Measurements from ENCODE around the gene BCR. TPM values are rescaled to one million over a fixed set of nuclear protein-coding genes. Genes with fewer than 3 reads are reported as not detected.

The BCR gene
- total RNA-seq, 1 experiment from 2014 or later = 14.6 TPM

DNA sequence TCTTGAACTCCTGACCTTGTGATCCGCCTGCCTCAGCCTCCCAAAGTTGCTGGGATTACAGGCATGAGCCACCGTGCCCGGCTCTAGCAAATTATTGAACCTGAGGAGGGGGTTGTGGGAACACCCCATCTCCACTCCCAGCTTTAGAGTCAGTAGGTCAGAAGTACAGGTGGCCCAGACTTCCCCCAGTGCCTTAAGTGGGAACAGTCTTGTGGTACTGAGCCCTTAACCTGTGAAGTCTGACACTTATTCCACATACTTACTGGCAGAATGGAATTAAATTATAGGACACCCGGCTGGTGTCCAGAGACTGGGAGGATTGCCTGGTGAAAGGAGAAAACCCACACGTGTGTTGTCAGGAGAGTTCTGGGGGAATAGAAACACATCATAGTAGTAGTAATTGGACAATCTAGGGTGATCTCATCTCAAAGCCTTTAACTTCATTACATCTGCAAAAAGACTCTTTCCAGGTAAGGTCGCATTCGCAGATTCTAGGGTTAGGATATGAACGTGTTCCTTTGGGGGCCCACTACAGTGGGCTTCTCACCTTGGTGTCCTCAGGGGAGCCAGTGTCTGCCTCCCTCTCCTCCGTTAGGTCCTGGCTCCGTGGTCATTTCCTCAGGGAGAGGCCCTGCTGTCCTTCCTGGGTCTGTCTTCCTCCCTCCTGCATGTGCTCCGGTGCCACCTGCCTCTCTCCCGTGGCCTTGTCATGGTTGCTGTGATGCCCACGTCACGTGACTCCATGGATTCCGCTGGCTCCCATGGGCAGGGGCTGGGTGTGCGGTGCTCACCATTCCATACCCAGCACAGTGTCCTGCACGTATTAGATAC is 63.8 kb downstream of the BCR start:
- in situ Hi-C loops (cut with HindIII; ENCODE audit: low pct_unique_long_range_greater_than_20kb, low sequenced_read_pairs) = no loop called here

DNA sequence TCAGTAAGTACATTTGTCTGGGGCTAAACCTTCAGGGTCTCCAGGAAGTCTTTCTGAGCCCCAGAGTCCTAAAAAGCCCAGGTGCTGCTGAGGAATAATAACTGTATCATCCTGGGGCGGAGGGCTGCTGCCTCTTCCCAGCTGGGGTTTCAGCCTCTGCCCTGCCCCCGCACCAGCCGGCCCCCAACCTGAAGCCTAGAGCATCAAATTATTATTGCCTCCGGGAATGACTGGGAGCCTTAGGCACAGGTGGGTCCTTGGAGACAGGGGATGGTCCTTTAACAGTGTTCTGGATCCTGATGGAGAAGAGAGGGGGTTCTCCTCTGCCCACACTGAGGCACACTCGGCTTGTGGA is 64.4 kb downstream of the BCR start:
- no peak for DNase-seq (ENCODE audit: low read depth, low spot score)
- in situ Hi-C loops (cut with HindIII; ENCODE audit: low pct_unique_long_range_greater_than_20kb, low sequenced_read_pairs) = no loop called here

More for the DNA sequence above, 63.8 kb downstream of the BCR start:
- DNase-seq (ENCODE audit: low read depth, low spot score) = no peak

DNA sequence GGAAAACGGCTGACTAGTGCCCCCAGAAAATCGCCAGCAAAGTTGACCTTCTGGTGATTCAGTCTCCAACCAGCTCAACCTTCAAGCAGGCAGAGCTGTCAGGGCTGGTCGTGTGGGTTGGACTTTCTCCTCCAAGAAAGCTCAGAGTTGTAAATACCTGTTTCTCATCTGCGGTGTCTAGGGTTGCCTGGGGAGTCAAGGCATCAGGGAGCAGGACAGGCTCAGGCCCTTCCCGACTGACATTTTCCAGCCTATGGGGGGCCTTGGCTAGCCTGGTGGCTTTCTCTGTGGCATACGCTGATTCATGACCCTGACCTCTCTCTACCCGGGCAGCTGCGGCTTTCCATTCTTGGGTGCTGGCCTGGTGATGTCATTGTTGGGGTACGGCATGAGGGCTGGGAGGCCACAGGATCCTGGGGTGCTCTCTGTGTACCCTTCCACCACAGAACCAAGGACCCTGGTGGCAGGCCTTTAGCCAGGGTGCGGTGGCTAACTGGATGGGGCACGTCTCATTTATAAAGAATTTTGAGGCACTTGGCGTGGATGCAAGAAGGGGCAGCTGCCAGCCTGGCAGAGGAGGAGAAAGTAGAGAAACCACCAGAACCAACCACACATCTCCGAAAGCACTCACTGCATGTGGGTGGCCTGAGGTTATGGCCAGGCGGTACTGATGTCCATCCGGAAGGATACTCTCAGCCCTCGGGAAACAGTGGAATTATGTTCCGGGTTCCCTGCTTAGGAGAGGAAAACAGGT is 64.9 kb downstream of the BCR start:
- in situ Hi-C loops (cut with HindIII; ENCODE audit: low pct_unique_long_range_greater_than_20kb, low sequenced_read_pairs) = no loop called here
- DNase-seq (ENCODE audit: low read depth, low spot score) = no peak

GRCh38 chr22:23245799-23246136 is 65.5 kb downstream of the BCR start:
- DNase-seq (ENCODE audit: low read depth, low spot score) = no peak

DNA sequence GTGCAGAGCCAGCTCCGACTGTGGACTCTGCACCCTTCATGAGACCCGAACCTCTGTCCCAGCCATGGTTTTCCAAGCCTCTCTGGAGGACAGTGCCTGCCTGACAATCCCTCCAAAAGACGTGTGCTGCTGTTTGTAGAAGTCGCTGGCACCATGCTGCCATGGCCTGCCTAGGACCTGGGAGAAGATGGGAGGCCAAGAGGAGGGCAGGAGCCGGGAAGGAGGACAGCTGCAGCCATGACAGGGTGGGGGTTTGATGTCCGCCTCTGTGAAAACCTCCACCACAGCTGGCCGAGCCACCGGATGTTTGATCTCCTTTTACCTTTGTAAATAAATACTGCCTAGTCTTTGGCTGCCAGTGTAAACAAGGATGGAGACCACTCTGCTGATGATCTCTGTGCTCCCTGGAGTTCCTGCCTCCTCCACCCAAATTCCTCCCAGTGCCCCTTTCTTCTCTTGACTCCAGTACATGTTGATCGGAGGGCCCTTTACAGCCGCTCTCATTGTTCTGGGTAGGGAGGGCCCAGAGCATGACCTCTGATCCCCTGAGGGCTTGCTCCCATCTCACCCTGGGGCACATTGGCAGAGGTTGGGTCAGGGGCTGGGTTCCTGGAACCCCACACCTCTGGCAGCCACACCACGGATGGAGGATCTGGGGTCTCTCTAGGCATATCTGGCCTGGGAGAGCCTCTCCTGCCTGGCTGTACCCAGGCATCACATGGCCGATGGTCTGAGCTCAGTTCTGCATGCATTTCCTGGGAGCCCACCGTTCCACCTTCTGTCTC is 66.9 kb downstream of the BCR start:
- in situ Hi-C loops (cut with HindIII; ENCODE audit: low pct_unique_long_range_greater_than_20kb, low sequenced_read_pairs) = no loop called here
- DNase-seq (ENCODE audit: low read depth, low spot score) = no peak

More at GRCh38 chr22:23245799-23246136, 65.5 kb downstream of the BCR start:
- in situ Hi-C loops (cut with HindIII; ENCODE audit: low pct_unique_long_range_greater_than_20kb, low sequenced_read_pairs) = no loop called here

DNA sequence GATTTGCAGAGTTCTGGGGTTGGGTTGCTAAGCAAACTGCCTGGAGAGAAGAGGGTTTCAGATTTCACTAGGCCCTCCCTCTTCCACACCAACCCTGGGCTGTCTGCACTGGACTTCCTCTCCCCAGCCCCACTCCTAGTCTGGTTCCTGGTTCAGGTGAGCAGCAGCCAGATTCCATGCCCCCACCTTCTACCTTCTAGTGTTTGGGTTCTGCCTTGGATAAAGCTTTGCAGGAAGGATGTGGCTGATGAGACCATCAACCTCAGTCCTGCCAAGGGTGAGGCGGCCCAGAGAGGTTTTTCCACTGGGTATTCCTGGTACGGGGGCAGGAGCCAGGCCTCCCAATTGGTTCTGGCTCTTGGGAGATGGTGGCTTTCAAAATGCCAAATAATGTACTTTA is 68.3 kb downstream of the BCR start:
- in situ Hi-C loops (cut with HindIII; ENCODE audit: low pct_unique_long_range_greater_than_20kb, low sequenced_read_pairs) = no loop called here
- DNase-seq (ENCODE audit: low read depth, low spot score) = no peak

GRCh38 chr22:23250056-23250784 is 69.9 kb downstream of the BCR start:
- DNase-seq (ENCODE audit: low read depth, low spot score) = no peak
- in situ Hi-C loops (cut with HindIII; ENCODE audit: low pct_unique_long_range_greater_than_20kb, low sequenced_read_pairs) = no loop called here

GRCh38 chr22:23250785-23251363 is 70.6 kb downstream of the BCR start:
- DNase-seq (ENCODE audit: low read depth, low spot score) = no peak
- in situ Hi-C loops (cut with HindIII; ENCODE audit: low pct_unique_long_range_greater_than_20kb, low sequenced_read_pairs) = no loop called here

- in situ Hi-C loops (cut with HindIII; ENCODE audit: low pct_unique_long_range_greater_than_20kb, low sequenced_read_pairs) = no loop called here
- DNase-seq (ENCODE audit: low read depth, low spot score) = no peak
Measured at GRCh38 chr22:23251445-23252093, 71.3 kb downstream of the BCR start.

GRCh38 chr22:23253475-23254055 is 73.3 kb downstream of the BCR start:
- in situ Hi-C loops (cut with HindIII; ENCODE audit: low pct_unique_long_range_greater_than_20kb, low sequenced_read_pairs) = no loop called here

GRCh38 chr22:23255506-23256170 is 75.3 kb downstream of the BCR start:
- in situ Hi-C loops (cut with HindIII; ENCODE audit: low pct_unique_long_range_greater_than_20kb, low sequenced_read_pairs) = no loop called here

More at GRCh38 chr22:23253475-23254055, 73.3 kb downstream of the BCR start:
- DNase-seq (ENCODE audit: low read depth, low spot score) = no peak

DNA sequence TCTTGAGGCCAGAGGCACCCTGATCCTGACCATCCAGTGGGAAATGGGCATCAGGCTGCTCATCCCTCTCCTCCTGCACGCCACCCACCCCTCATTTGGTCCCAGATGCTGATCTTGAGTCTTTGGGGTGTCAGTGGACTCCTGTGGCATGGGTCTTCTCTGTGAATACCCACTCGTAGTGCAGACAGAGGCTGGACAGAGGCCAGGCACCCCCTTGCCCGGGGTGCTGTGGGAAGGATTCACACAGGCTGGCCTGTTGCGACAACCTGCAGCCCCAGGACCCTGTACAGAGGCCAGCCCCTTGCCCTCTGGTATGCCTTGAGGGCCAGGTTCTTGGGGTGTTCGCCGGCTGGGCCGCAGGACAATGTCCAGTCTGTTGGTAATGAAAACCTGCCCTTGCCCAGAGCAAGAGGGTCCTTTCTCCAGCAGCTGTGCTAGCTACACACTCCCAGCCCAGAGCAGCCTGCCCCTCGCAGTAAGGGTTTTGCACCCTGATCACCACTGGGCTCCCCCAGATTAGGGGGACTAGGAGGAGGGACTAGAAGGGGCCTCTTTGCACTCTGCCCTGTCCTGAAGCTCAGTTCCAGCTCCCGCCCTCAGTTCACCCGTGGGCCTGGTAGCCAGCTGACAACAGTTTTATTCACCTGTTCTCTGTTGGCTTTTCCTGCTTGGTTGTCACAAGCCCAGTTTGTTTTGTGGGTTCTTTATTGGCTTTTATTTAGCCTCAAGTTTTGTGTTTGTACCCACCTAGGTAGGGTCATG is 76.0 kb downstream of the BCR start:
- in situ Hi-C loops (cut with HindIII; ENCODE audit: low pct_unique_long_range_greater_than_20kb, low sequenced_read_pairs) = no loop called here
- DNase-seq (ENCODE audit: low read depth, low spot score) = no peak

More at GRCh38 chr22:23255506-23256170, 75.3 kb downstream of the BCR start:
- DNase-seq (ENCODE audit: low read depth, low spot score) = no peak

- in situ Hi-C loops (cut with HindIII; ENCODE audit: low pct_unique_long_range_greater_than_20kb, low sequenced_read_pairs) = no loop called here
Measured at GRCh38 chr22:23256986-23257888, 76.9 kb downstream of the BCR start.

More at GRCh38 chr22:23256986-23257888, 76.9 kb downstream of the BCR start:
- DNase-seq (ENCODE audit: low read depth, low spot score) = no peak
